Calu3 (cell line): Measurements from ENCODE around the gene LHX4. TPM values are rescaled to one million over a fixed set of nuclear protein-coding genes. Genes with fewer than 3 reads are reported as not detected.

ENCODE experiments used
- BruUV-seq: library from RNA; stranded (reverse); fragments of 400-500 nt; replicated peaks from 2 replicates; lab custom pipeline; 2021; lab: Mats Ljungman, UMichigan
- CTCF ChIA-PET: fragments of 300-600 bp; sonication (Branson Sonifier 250); formaldehyde crosslinking; loops from one replicate; lab custom pipeline; 2022; ENCODE audit warnings: antibody characterized with exemption; lab: Charles Lee
- DNase-seq: peaks from one replicate; pipeline ENCODE4 v3.0.0; 2022
- H3K27ac Mint-ChIP-seq: one replicate; pipeline ENCODE4 v1.8.0; 2022; ENCODE audit warnings: mixed read lengths; ENCODE audit not compliant: unreplicated experiment
- H3K27me3 Mint-ChIP-seq: one replicate; pipeline ENCODE4 v1.8.0; 2022; ENCODE audit warnings: mixed read lengths; ENCODE audit not compliant: unreplicated experiment
- H3K36me3 Mint-ChIP-seq: one replicate; pipeline ENCODE4 v1.8.0; 2022; ENCODE audit warnings: mild to moderate bottlenecking, moderate library complexity, mixed read lengths; ENCODE audit not compliant: insufficient read depth, unreplicated experiment
- H3K4me1 Mint-ChIP-seq: one replicate; pipeline ENCODE4 v1.8.0; 2022; ENCODE audit warnings: mild to moderate bottlenecking, low read depth, mixed read lengths; ENCODE audit not compliant: unreplicated experiment
- H3K4me3 Mint-ChIP-seq: one replicate; pipeline ENCODE4 v1.8.0; 2022; ENCODE audit warnings: mild to moderate bottlenecking, low read depth, moderate library complexity, mixed read lengths; ENCODE audit not compliant: unreplicated experiment
- H3K9me3 Mint-ChIP-seq: one replicate; pipeline ENCODE4 v1.8.0; 2022; ENCODE audit warnings: low read depth, mixed read lengths; ENCODE audit not compliant: unreplicated experiment
- intact Hi-C: fragments of 100-400 bp; cut with micrococcal nuclease; formaldehyde crosslinking; loops from one replicate; pipeline ENCODE4 v1.10.0; 2022; ENCODE audit not compliant: unreplicated experiment
- total RNA-seq: library from RNA; stranded (reverse); gene quantifications from 2 replicates; pipeline ENCODE4 v1.2.3, GENCODE V29; 2022
- TF ChIP-seq, protein P1 (sequence below): fragments of 200-600 bp; IDR thresholded peaks from one replicate; pipeline ENCODE4 v1.8.0; 2022; ENCODE audit warnings: antibody characterized with exemption; ENCODE audit not compliant: unreplicated experiment

Gene LHX4
- total RNA-seq, 1 experiment from 2014 or later: 0.19 TPM

DNA sequence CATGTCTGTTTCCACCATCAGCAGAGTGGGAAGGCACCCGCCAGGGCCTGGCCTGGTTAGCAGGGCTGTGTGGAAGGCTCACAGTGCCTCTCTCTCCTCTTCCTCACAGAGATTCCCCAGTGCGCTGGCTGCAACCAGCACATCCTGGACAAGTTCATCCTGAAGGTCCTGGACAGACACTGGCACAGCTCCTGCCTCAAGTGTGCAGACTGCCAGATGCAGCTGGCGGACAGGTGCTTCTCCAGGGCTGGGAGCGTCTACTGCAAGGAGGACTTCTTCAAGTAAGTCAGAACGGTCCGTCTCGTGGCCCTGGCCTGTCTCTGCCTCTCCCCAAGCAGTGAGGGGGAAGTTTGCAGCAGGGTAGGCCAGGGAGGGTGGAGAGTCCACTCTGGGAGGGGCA lies 18.1 kb downstream of the LHX4 start:
- TF ChIP-seq, protein P1, sequence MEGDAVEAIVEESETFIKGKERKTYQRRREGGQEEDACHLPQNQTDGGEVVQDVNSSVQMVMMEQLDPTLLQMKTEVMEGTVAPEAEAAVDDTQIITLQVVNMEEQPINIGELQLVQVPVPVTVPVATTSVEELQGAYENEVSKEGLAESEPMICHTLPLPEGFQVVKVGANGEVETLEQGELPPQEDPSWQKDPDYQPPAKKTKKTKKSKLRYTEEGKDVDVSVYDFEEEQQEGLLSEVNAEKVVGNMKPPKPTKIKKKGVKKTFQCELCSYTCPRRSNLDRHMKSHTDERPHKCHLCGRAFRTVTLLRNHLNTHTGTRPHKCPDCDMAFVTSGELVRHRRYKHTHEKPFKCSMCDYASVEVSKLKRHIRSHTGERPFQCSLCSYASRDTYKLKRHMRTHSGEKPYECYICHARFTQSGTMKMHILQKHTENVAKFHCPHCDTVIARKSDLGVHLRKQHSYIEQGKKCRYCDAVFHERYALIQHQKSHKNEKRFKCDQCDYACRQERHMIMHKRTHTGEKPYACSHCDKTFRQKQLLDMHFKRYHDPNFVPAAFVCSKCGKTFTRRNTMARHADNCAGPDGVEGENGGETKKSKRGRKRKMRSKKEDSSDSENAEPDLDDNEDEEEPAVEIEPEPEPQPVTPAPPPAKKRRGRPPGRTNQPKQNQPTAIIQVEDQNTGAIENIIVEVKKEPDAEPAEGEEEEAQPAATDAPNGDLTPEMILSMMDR: no peak
- no TSS peak for BruUV-seq
- Mint-ChIP-seq H3K27me3 (no peaks in the 10 kb centered on the region), H3K4me3 (no peak overlapping the region), H3K9me3 (no peaks in the 10 kb centered on the region), H3K36me3 (no peaks in the 10 kb centered on the region), H3K4me1 (peaks cover 8% of the 10 kb centered on the region), H3K27ac (no peak overlapping the region)
- no peak for DNase-seq
- intact Hi-C loops: no loop called here
- CTCF ChIA-PET: interaction anchor here (0.5 kb wide), 1 partner anchor 11 kb away, joined by 3 read pairs; no protein-coding TSS in a partner anchor

DNA sequence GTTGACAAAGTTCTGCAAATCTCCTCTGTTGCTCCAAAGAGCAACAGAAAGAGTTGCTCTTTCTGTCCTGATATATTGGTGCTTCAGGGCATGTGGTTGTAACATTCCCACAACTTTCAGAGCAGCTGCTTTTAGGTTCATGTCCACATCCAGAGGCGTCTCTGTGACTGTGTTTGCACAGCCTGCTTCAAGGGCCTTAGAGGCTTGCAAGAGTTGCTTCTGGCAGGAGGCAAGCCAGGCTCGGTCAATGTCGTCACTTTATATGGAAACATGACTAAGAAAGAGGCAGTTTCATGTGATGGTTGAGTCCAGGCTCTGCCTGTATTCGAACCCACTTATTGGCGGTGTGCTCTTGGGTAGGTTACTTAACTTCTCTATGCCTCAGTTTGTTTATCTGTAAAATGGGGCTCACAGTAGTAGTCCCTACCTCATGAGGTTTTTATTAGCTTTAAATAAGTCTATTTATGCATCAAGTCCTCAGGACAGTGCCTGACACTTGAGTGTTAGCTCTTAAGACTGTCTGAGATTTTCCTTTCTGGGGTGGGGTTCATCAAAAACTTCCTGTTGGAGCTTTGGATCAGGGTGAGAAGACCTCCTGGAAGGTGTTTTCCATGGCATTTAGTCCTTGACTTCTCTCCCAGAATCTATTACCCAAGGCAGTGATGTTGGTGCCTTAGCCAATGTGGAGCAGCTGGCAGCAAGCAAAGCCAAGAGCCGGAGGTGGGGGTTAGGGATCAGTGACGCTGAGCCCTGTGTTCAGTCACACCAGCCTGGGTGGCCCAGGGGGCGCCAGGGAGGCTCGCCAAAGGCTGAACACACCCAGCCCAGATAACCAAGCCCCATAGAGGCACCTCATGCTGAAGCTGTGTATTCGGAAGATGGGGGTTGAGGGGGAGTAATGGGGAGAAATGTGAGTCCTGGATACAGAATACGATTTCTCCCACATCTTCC lies 18.9 kb downstream of the LHX4 start:
- peak; percentile 43 for DNase-seq
- CTCF ChIA-PET: interaction anchor here (0.5 to 0.9 kb wide), 2 partner anchors 10 to 167 kb away, joined by 3 read pairs; no protein-coding TSS in a partner anchor
- BruUV-seq: no TSS peak
- Mint-ChIP-seq H3K27me3 (no peaks in the 10 kb centered on the region), H3K4me3 (no peak overlapping the region), H3K36me3 (no peaks in the 10 kb centered on the region), H3K4me1 (peaks cover 8% of the 10 kb centered on the region), H3K9me3 (no peaks in the 10 kb centered on the region), H3K27ac (no peak overlapping the region)
- TF ChIP-seq, protein P1: no peak
- intact Hi-C loops: no loop called here

DNA sequence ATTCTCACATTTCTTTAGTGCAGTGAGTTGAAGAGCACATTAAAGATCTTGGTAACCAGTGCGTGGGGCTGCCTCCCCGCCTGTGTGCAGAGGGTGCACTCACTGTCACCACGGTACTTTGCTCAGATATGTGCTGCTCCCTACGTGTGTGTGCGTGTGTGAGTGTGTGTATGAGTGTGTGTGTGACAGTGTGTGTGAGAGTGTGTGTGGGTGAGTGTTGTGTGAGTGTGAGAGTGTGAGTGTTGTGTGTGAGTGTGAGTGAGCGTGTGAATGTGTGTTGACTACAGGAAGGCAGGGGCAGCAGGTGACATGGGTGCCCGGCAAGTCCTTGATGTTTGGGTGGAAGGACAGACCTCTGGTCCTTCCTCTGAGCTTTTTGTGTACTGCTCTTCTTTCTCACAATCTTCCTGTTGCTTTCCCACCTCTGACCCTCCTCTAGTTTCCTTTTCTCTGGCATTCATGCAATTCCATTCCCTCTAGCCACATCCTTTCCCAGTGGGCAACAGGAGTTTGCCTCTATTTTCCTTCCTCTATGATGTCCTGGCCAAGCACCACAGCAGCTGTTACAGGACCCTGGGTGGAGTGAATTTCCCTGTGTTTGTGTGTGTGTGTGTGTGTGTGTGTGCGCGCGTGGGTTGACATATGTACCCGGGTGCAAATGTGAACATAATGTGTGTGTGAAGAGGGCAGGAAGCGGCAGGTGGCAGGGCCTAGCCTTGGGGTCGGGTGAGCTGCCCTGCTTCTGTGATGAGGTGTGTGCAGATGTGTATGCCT lies 19.8 kb downstream of the LHX4 start:
- H3K4me1 Mint-ChIP-seq: peaks cover 8% of the 10 kb centered on the region
- H3K9me3 Mint-ChIP-seq: no peaks in the 10 kb centered on the region
- H3K27me3 Mint-ChIP-seq: no peaks in the 10 kb centered on the region
- H3K27ac Mint-ChIP-seq: no peak overlapping the region
- CTCF ChIA-PET: interaction anchor here (0.9 kb wide), 1 partner anchor 166 kb away, joined by 3 read pairs; no protein-coding TSS in a partner anchor
- no TSS peak for BruUV-seq
- H3K36me3 Mint-ChIP-seq: no peaks in the 10 kb centered on the region
- intact Hi-C loops: no loop called here
- DNase-seq: no peak
- TF ChIP-seq, protein P1: no peak
- no peak overlapping the region for H3K4me3 Mint-ChIP-seq

DNA sequence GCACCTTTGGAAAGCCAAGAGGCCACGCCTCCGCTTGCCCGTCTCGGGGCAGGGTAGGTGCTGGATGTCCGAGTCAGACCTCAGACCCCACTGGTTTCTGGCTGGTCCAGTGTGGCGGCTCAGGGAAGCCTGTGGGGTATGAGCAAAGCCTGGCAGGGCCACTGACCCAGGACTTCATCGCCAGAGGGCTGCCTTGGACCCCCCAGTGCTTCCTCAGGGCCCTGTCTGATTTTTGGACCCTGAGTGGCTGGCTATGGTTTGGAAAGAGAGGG lies 20.4 kb downstream of the LHX4 start:
- no peak for DNase-seq
- no TSS peak for BruUV-seq
- Mint-ChIP-seq H3K36me3 (no peaks in the 10 kb centered on the region), H3K27ac (no peak overlapping the region), H3K27me3 (peaks cover under 1% of the 10 kb centered on the region), H3K4me3 (no peak overlapping the region), H3K9me3 (no peaks in the 10 kb centered on the region), H3K4me1 (peaks cover 8% of the 10 kb centered on the region)
- TF ChIP-seq, protein P1: no peak
- CTCF ChIA-PET: no interaction called here
- intact Hi-C loops: no loop called here
